Heart right ventricle (tissue), 16 donors: Measurements from ENCODE around the gene AQP6. TPM values are rescaled to one million over a fixed set of nuclear protein-coding genes. Genes with fewer than 3 reads are reported as not detected.
A peak's percentile ranks its signal among the peaks of the same experiment; 100 is the strongest.

Experiments
- ATAC-seq, 8 donors: fragments of 200-7000 bp; cut with Tn5 transposase; one replicate each; pipeline ENCODE4 v1.9.1; 2020; ENCODE audit warnings: mild to moderate bottlenecking in 8 of 8, moderate library complexity in 8 of 8, moderate number of reproducible peaks in 1 of 8
- DNase-seq, 2 donors: peaks; one replicate each; pipeline ENCODE4 v3.0.0-alpha.2; 2020
- H3K27ac ChIP-seq, 10 donors: fragments of 200-600 bp; sonication (generic) in 2 of 10; one replicate each; pipeline versions ENCODE4 v1.5.0 to v1.8.0; 2020 to 2022; ENCODE audit warnings: mild to moderate bottlenecking in 3 of 10
- H3K27me3 ChIP-seq, 7 donors: fragments of 200-600 bp; one replicate each; pipeline ENCODE4 v1.8.0; 2021 to 2022; ENCODE audit warnings: mild to moderate bottlenecking in 2 of 7
- H3K36me3 ChIP-seq, 9 donors: fragments of 200-600 bp; sonication (generic) in 1 of 9; one replicate each; pipeline versions ENCODE4 v1.5.0 to v1.8.0; 2020 to 2022; ENCODE audit warnings: mild to moderate bottlenecking in 2 of 9
- H3K4me1 ChIP-seq, 9 donors: fragments of 200-600 bp; sonication (generic) in 1 of 9; one replicate each; pipeline versions ENCODE4 v1.5.0 to v1.8.0; 2020 to 2022; ENCODE audit warnings: mild to moderate bottlenecking in 4 of 9
- H3K4me3 ChIP-seq, 10 donors: fragments of 200-600 bp; sonication (generic) in 2 of 10; one replicate each; pipeline versions ENCODE4 v1.5.0 to v1.8.0; 2020 to 2022; ENCODE audit warnings: mild to moderate bottlenecking in 7 of 10, moderate library complexity in 2 of 10
- H3K9me3 ChIP-seq, 11 donors: fragments of 200-600 bp in 10 of 11; sonication (generic) in 2 of 11; one replicate each; pipeline versions ENCODE4 v1.5.0 to v1.8.0; 2013 to 2022; ENCODE audit warnings: mild to moderate bottlenecking in 2 of 11, control low read depth in 1 of 11, moderate library complexity in 1 of 11
- WGBS, 2 donors: extraction: QIAGEN DNeasy Blood & Tissue Kit; methylation state at CpG; one replicate each; pipeline ENCODE4 v1.1.7; 2013; ENCODE audit warnings: inconsistent platforms in 1 of 2; 5-methylcytosine and 5-hydroxymethylcytosine counted together
- intact Hi-C, 10 donors: fragments of 100-400 bp; cut with DNase I; formaldehyde crosslinking; loops; one replicate each; pipeline versions ENCODE4 v1.11.1 to v1.14.2; 2022
- polyA plus RNA-seq, 2 donors: library from polyadenylated mRNA; stranded (reverse); fragments of 200-250 nt; gene quantifications; one replicate each; pipeline ENCODE4 v1.2.3, GENCODE V29; 2013
- total RNA-seq, 10 donors: library from RNA; stranded (reverse); fragmentation: NEBNext Ultra II Directional in 3 of 10; extraction: Animal tissue kit (Norgen Biotek cat#: 25700) in 3 of 10; gene quantifications; one replicate each; pipeline versions ENCODE4 v1.2.1 to v1.2.4, GENCODE V29; 2021 to 2023
- TF ChIP-seq, protein P1 (sequence below), 9 donors: fragments of 200-600 bp; sonication (generic) in 2 of 9; IDR thresholded peaks; one replicate each; pipeline versions ENCODE4 v1.5.0 to v1.8.0; 2021 to 2022; ENCODE audit warnings: antibody characterized with exemption in 9 of 9, mild to moderate bottlenecking in 5 of 9, moderate library complexity in 1 of 9
- donor health status: Arrhythmogenic right ventricular cardiomyopathy.
- donor health status: ischemic (EF 13 %, LVEDD 7.1; RV severe dilation, severe dysfunction).
- donor health status: healthy with polysubstance abuse.
- donor health status: DM: no; HTN: yes; CAD: no.
- donor health status: DM: no; HTN: no; CAD: no.
- donor health status: ischemic (EF 25% LVEDD 6.9; RV normal size, moderate dysfunction).
- donor health status: ischemic (EF 25% LVEDD 5.7; RV mildly dilated, moderate dysfunction).
- donor health status: healthy.
- donor health status: DM: yes; HTN: yes; CAD: no.
- donor health status: Ischemic cardiomyopathy.
- donor health status: ischemic (EF 35%, LVEDD 5.7; RV mildly dilated, moderate dysfunction).
- donor health status: nonischemic (EF 11% LVEDD 7.7; RV severe dilation, severe dysfunction).
- donor health status: DM: yes; HTN: yes; CAD: no.
- donor health status: PGD.
- donor health status: ischemic (EF 29% LVEDD 5.4; RV normal size, mild dysfunction).
- donor health status: nonischemic (EF 23%, LVEDD 6.1; RV moderate dilation, normal function).

The AQP6 gene
- total and polyA plus RNA-seq, 12 donors: 0.06 to 0.15 TPM; not detected in 10

DNA sequence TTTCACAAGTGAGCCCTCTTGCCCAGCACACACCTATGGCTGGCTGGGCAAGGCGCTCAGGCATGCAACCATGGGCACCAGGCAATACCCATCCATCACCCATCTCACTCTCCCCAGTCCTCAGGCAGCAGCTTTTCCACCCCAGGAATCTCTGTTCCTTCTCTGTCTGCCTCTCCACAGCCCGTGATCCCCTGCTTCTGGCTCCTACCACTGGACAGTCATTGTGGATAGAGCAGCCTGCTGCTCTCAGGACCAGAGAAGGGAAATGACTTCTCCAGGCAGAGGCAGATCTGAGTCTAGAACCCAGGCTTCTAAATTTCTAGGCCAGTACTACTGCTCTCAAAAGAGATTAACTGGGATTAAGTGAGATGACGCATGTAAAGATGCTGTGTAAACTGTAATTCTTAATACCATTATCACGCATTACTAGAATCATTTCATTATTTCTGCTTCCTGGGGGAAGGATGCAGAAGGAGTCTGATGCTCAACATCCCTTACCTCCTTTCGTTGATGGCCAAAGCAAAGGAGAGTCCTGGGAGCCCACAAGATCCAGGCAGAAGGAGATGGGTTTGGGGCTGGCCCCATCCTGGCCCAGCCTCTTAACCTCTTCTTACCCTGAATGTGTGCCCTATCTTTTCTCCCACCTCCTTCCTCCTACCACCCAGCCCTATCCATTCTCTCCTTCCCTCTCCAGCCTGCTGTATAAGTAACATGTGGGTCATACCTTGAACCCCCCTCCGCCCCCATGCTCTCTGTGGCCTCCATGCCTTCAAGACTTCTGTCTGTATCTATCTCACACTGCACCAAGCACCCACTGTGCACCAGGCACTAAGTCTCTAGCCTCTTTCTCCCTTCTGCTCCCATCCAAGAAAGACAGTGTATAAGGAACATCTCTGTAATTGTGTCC, 15.8 kb upstream of the AQP6 start:
- TF ChIP-seq, protein P1, sequence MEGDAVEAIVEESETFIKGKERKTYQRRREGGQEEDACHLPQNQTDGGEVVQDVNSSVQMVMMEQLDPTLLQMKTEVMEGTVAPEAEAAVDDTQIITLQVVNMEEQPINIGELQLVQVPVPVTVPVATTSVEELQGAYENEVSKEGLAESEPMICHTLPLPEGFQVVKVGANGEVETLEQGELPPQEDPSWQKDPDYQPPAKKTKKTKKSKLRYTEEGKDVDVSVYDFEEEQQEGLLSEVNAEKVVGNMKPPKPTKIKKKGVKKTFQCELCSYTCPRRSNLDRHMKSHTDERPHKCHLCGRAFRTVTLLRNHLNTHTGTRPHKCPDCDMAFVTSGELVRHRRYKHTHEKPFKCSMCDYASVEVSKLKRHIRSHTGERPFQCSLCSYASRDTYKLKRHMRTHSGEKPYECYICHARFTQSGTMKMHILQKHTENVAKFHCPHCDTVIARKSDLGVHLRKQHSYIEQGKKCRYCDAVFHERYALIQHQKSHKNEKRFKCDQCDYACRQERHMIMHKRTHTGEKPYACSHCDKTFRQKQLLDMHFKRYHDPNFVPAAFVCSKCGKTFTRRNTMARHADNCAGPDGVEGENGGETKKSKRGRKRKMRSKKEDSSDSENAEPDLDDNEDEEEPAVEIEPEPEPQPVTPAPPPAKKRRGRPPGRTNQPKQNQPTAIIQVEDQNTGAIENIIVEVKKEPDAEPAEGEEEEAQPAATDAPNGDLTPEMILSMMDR (IDR thresholded peaks at IDR 0.05): no peak
- Histone ChIP-seq H3K9me3 (no peaks in the 10 kb centered on the region), H3K27me3 (peaks cover 0 to 89% (median 74%) of the 10 kb centered on the region in 7 donors), H3K4me3 (no peak overlapping the region), H3K4me1 (peaks cover 3 to 30% (median 11%) of the 10 kb centered on the region in 9 donors), H3K36me3 (no peaks in the 10 kb centered on the region), H3K27ac (no peak overlapping the region)
- DNase-seq (no peak), ATAC-seq (no peak)
- intact Hi-C loops: loop anchor here in 1 of 10 donors (10.0 kb wide), 1 partner anchor 92 kb away; no protein-coding TSS in a partner anchor
- 86 to 87% methylated on average over 6 of the region's 6 CpGs for WGBS, 2 donors

DNA sequence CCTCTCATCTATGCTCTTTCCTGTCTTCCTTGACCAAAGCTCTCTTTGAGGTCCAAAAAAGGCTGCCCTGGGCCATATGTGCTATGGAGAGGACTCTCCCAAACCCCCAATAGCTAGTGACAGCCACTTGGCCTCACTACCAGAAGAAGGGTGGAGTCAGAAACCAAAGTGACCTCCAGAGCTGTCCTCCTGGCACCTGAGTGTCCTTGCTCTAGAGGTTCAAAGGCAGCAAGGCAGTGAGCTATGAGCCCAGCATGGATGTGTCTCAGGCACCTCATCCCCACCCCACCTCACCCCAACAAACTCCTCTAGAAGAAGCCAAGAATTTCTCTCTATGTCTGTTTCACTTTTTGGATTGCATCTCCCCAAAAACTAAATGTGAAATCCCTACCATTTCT, 15.2 kb upstream of the AQP6 start:
- Histone ChIP-seq H3K27ac (no peak overlapping the region), H3K4me1 (peaks cover 3 to 35% (median 11%) of the 10 kb centered on the region in 9 donors), H3K4me3 (no peak overlapping the region), H3K27me3 (peaks cover 0 to 95% (median 71%) of the 10 kb centered on the region in 7 donors), H3K9me3 (no peaks in the 10 kb centered on the region), H3K36me3 (no peaks in the 10 kb centered on the region)
- no peak for ATAC-seq
- no peak for DNase-seq
- intact Hi-C loops: loop anchor here in 1 of 10 donors (10.0 kb wide), 1 partner anchor 93 kb away; no protein-coding TSS in a partner anchor
- TF ChIP-seq, protein P1 (IDR thresholded peaks at IDR 0.05): no peak

DNA sequence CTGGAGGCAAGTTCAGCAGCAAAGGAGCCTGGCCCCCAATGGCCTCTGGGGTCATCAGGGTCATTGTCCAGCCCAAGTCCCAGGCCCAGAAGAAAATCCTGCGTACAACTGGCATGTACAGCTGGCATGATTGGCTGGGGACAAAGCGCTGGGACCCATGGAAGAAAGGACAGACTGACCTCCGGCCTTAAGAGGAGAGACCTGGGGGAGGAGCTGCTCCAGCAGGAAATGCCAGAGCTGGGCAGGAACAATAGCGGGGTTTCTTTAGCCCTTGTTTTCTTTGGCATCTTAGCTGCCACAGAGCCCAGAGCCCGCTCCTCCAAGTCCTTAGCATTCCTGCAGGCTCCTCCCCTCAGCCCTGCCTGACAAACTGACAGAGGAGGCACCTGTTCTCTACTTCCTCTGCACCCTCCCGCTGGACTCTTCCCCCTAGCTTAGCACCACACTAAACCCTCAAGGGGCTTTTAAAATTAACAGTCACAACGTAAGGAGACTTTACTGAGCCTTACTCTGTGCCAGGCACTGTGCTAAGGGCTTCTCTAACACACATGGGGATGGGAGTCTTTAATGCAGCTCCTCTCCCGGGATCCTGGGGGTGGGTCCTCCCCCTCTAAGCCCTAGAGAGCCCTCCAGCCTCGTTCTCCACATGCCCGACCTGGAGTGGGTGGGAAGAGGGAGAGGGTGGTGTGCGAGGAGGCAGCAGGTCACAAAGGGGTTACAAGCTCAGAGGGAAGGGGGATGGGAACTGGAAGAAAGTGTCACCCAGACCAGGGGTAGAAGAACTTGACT, 12.9 kb upstream of the AQP6 start:
- 51% methylated on average over 11 of the region's 11 CpGs for WGBS, 2 donors
- Histone ChIP-seq H3K9me3 (no peaks in the 10 kb centered on the region), H3K4me3 (no peak overlapping the region), H3K27ac (no peak overlapping the region), H3K4me1 (peaks cover 3 to 45% (median 12%) of the 10 kb centered on the region in 9 donors), H3K36me3 (no peaks in the 10 kb centered on the region), H3K27me3 (peaks cover 0 to 97% (median 55%) of the 10 kb centered on the region in 7 donors)
- intact Hi-C loops: loop anchor here in 5 of 10 donors (10.0 kb wide), 3 partner anchors 95 to 215 kb away; no protein-coding TSS in a partner anchor
- no peak for DNase-seq
- peak in 1 of 8 donors; percentile 14 for ATAC-seq
- TF ChIP-seq, protein P1 (IDR thresholded peaks at IDR 0.05): no peak

DNA sequence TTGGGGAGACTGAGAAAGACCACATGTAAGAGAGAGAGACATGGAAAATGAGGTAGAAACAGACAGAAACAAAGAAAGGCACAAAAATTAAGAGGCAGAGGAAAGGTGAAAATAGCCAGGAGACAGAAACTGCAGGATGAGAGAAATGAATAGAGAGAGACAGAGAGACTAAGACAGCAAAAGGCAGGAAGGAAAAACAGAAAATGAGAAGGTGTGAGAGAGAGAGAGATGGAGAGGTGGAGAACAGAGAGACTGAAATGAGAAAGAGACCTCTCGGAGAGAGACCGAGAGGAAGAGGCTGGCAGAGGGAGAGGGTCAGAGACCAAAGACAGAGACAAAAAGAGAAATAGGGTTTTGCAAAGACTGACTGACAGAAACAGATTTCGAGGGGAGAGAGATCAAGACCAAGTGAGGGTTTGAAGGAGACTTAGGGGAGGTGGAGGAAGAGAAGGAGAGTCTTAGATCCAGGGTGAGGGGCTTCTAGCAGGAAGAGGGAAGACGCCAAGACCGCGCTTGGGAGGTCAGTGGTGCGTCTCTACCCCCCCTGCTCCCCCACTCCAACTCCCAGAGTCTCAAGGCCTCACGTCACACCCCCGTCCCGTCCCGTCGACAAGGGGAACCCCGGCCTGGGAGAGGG, 12.2 kb upstream of the AQP6 start:
- H3K36me3 ChIP-seq: no peaks in the 10 kb centered on the region
- no peak for ATAC-seq
- DNase-seq: no peak
- intact Hi-C loops: loop anchor here in 5 of 10 donors (10.0 kb wide), 2 partner anchors 186 to 214 kb away; no protein-coding TSS in a partner anchor
- WGBS, 2 donors: 43 to 51% methylated on average over 13 of the region's 13 CpGs
- H3K4me3 ChIP-seq: peak overlapping the region in 3 of 10 donors; percentile 34 to 50 (median 38)
- no peak overlapping the region for H3K27ac ChIP-seq
- TF ChIP-seq, protein P1 (IDR thresholded peaks at IDR 0.05): no peak
- H3K27me3 ChIP-seq: peaks cover 0 to 97% (median 48%) of the 10 kb centered on the region in 7 donors
- no peaks in the 10 kb centered on the region for H3K9me3 ChIP-seq
- H3K4me1 ChIP-seq: peaks cover 3 to 38% (median 12%) of the 10 kb centered on the region in 9 donors
